Fibroblast of pulmonary artery (primary cell): ENCODE measurements around the gene F2R.

Source experiments
- DNase-seq: peaks from one replicate; pipeline ENCODE4 v3.0.0-alpha.2; 2010; ENCODE audit warnings: low read depth
- H3K4me3 ChIP-seq: replicated peaks from 2 replicates; pipeline ENCODE4 v1.5.1; 2011; ENCODE audit warnings: low read depth, mild to moderate bottlenecking, control low read depth, low read length, moderate library complexity
- TF ChIP-seq, protein P1 (sequence below): IDR thresholded peaks from 2 replicates; pipeline ENCODE4 v1.5.1; 2011; ENCODE audit warnings: mild to moderate bottlenecking, control low read depth, low read length, inconsistent platforms; ENCODE audit errors: missing control alignments

Gene F2R

DNA sequence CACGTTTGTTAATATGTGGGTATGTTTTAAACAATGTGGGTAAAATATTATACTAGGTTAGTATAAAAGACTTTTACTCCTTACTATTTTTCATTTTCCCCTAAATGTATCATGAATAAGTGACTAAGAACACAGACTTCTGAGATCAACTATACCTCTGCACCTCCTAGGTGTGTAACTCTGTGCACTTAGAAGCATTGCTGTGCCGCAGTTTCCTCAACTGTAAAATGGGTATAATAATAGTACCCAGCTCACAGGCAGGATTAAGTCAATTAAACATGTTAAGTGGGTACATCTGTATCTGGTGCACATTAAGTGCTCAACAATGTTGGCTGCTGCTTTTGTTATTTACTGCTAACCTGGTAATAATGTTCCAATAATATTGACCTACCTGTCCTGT lies 21.6 kb upstream of the F2R start:
- TF ChIP-seq, protein P1, sequence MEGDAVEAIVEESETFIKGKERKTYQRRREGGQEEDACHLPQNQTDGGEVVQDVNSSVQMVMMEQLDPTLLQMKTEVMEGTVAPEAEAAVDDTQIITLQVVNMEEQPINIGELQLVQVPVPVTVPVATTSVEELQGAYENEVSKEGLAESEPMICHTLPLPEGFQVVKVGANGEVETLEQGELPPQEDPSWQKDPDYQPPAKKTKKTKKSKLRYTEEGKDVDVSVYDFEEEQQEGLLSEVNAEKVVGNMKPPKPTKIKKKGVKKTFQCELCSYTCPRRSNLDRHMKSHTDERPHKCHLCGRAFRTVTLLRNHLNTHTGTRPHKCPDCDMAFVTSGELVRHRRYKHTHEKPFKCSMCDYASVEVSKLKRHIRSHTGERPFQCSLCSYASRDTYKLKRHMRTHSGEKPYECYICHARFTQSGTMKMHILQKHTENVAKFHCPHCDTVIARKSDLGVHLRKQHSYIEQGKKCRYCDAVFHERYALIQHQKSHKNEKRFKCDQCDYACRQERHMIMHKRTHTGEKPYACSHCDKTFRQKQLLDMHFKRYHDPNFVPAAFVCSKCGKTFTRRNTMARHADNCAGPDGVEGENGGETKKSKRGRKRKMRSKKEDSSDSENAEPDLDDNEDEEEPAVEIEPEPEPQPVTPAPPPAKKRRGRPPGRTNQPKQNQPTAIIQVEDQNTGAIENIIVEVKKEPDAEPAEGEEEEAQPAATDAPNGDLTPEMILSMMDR, result no peak
- no peak for DNase-seq
- no peak overlapping the region for H3K4me3 ChIP-seq

GRCh38 chr5:76695346-76695745 lies 20.6 kb upstream of the F2R start:
- TF ChIP-seq, protein P1, result no peak
- no peak for DNase-seq
- no peak overlapping the region for H3K4me3 ChIP-seq

DNA sequence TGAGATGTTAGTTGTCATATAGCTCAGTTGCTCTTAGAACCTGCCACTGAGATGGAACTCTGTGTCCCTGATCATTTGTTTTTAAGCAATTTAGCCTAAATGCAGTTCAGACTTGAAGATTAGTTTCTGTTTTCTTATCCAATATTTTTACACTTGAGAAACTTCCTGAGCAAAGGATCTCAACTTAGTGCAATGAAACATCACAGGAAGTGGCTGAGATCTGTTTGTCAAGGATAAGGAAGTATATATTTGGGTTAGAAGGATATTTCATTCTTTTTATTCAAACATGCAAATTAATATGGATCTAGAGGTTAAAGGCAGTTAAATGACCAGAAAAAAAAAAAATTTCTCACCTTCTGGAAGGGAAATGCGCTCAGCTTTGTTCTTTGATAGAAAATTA lies 19.7 kb upstream of the F2R start:
- H3K4me3 ChIP-seq, result no peak overlapping the region
- TF ChIP-seq, protein P1, result no peak
- peak; percentile 38 for DNase-seq

DNA sequence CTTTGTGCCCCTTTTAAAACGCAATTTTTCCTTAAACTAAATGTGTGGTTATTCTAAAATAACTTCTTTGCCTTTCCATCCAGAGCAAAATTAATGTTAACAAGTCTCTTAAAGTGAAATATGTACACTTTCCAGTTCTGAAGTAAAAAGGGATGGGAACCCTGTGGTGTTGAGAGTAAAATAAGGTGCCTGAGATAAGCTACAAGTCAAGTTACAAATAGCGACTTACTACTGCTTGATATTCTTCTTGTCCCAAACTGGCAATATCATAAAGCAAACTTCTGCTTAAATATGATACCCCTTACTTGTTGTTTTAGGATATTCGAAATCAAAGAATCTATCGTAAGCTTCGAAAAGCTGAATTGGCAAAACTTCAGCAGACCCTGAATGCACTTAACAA lies 18.3 kb upstream of the F2R start:
- DNase-seq, result no peak
- H3K4me3 ChIP-seq, result no peak overlapping the region
- TF ChIP-seq, protein P1, result no peak

DNA sequence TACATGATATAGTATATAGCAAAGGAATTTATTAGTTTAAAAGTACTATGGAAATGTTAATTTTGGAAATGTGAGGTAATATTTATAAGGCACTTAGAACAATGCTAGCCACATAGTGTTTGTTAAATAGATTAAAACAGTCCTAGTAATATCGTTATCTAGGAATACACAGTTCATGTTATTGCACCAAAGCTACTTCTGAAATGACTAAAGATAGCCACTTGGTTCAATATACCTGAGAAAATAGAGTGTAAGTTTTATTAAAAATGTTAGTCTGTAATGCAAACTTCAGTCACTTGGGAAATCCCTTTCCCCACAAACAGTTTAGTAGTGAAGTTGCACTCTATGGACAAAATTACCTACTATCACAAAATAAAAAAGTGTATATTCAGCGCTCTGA lies 15.4 kb upstream of the F2R start:
- DNase-seq, result no peak
- H3K4me3 ChIP-seq, result no peak overlapping the region
- TF ChIP-seq, protein P1, result no peak

DNA sequence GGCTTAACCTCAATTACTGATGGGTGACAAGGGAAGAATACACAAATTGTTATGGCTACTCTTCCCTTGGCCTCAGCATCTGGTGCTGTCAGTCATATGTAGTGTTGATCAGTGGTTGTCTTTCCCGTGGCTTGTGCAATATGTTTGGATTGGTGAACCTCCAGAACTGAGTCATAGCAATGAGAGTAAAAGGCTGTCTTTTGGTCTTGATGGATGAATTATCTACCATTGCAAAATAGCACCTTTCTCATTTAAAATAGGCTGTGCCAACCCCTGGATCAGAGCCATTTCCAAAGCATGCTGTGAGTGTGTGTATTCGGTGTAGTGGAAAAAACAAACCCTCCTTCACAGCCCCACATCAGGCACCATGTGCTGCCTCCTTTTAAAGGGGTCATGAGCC lies 14.6 kb upstream of the F2R start:
- no peak overlapping the region for H3K4me3 ChIP-seq
- TF ChIP-seq, protein P1, result no peak
- peak; percentile 92 for DNase-seq

DNA sequence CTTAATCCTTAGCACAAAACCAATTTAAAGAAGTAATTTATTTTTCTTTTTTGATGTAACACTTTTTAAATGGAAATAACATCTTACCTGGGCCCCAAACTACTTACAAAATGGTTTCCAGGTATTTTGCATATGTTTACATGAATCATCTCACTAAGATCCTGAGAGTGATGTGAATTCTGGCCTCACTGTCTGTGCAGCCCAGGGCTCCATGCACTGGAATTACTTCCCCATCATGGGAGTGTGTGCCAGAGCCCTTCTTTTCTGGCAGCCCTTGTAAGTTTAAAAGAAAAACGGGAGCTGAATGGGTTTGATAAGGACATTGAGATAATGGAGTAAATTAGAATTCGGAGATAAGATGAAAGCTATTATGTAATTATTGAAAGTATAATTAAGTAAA lies 12.2 kb upstream of the F2R start:
- H3K4me3 ChIP-seq, result no peak overlapping the region
- no peak for DNase-seq
- TF ChIP-seq, protein P1, result no peak
